ELF-1 (cell line): Measurements from ENCODE around the gene ANO3.

Source experiments
- DNase-seq: peaks from one replicate; pipeline ENCODE4 v3.0.0-alpha.2; 2016; ENCODE audit warnings: low read depth, low spot score

Gene ANO3

DNA sequence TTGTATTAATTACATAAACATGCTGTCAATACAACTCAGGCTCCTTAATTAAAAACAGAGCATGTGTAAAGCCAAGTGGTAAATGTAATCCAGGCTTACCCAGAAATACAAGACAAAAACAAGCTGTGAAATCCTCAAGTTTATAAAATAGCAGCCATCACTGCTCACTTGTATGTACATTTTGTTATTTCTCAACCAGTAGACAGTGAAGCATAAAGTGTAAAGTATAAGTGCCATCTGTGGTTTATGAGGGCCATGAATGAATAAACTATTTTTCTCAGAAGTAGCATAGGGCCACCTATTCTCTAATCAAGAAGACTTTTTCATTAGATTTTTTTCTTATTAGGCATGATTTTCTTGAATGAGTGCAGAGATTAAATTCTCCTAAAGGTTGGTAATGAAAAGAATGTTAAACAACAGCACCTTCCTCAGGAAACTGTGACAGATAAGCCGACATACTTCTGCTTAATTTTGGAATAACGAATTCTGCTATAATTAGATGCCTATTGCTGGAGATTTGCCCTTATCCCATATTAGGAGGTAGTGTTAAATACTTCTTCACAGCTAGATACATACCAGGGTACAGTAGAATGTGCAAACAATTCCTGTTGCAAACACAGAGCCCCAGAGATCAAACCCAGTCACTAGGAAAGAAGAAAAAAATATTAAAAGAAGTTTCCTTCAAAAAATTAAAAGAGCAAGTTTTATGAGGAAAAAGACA is 377.0 kb downstream of the ANO3 start:
- no peak for DNase-seq

DNA sequence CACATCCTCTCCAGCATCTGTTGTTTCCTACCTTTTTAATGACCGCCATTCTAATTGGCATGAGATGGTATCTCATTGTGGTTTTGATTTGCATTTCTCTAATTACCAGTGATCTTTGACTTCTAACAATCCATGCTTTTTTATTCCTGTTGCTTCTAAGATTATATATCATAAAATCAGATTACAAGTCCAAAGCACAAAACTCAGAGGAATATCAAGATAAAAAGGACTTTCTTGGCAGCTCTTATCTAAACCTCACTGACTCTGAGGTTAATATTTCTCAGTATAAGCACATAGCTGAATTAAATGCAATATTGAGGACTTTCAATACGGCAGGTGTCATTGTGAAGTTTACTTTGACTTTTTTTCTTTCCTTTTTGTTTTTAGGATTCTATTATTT is 378.6 kb downstream of the ANO3 start:
- no peak for DNase-seq

DNA sequence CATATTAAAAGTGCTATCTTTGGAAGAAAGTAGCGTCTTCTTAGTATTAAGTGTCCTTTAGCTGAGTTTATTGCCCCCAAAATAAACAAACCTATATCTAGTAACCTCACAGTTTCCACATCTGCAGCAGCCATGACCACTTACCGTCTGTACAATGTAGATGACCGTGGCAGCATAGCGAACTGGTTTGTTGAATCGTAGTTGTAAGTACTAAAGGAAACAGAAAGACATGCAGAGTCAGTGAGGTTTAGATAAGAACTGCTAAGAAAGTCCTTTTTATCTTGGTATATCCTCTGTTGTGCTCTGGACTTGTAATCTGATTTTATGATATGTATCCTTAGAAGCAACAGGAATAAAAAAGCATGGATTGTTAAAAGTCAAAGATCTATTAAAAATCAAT is 380.6 kb downstream of the ANO3 start:
- DNase-seq: no peak
